IMR-90 (cell line): ENCODE results near the gene TREM1. TPM values are rescaled to one million over a fixed set of nuclear protein-coding genes. Genes with fewer than 3 reads are reported as not detected.

Experiments
- ATAC-seq: fragments of 200-7000 bp; cut with Tn5 transposase; 2 replicates; pipeline ENCODE4 v1.9.1; 2020; ENCODE audit warnings: low read depth, mild to moderate bottlenecking, moderate library complexity
- BruUV-seq: library from RNA; stranded (reverse); fragments of 400-500 nt; replicated peaks from 2 replicates; lab custom pipeline; 2021; lab: Mats Ljungman, UMichigan
- CTCF ChIA-PET: fragments of 300-600 bp; formaldehyde crosslinking; extraction: SDS; loops from one replicate; lab custom pipeline; 2021; ENCODE audit warnings: antibody characterized with exemption; lab: Yijun Ruan, JAX
- POLR2A ChIA-PET: fragments of 300-600 bp; sonication (Branson Sonifier 250); formaldehyde crosslinking; loops from one replicate; lab custom pipeline; 2022; ENCODE audit warnings: antibody characterized with exemption; ENCODE audit not compliant: unreplicated experiment; lab: Charles Lee
- DNase-seq: peaks from one replicate; pipeline ENCODE4 v3.0.0; 2013
- H2AFZ ChIP-seq: replicated peaks from 2 replicates; pipeline ENCODE3; 2013; ENCODE audit warnings: low read length, mild to moderate bottlenecking; ENCODE audit not compliant: poor library complexity
- H2AK5ac ChIP-seq: 2 replicates; pipeline ENCODE4 v1.6.1; 2013; ENCODE audit warnings: low read depth, low read length, inconsistent platforms
- H2AK9ac ChIP-seq: replicated peaks from 2 replicates; pipeline ENCODE3; 2013; ENCODE audit warnings: mild to moderate bottlenecking, low read depth, low read length, moderate library complexity; ENCODE audit not compliant: poor library complexity
- H2BK120ac ChIP-seq: 2 replicates; pipeline ENCODE4 v1.6.1; 2013; ENCODE audit warnings: low read depth, low read length, inconsistent platforms
- H2BK15ac ChIP-seq: 3 replicates; pipeline ENCODE4 v1.6.1; 2013; ENCODE audit warnings: low read depth, low read length, inconsistent platforms
- H2BK20ac ChIP-seq: 2 replicates; pipeline ENCODE4 v1.6.1; 2013; ENCODE audit warnings: low read depth, mild to moderate bottlenecking, inconsistent platforms, low read length, moderate library complexity
- H2BK5ac ChIP-seq: 2 replicates; pipeline ENCODE4 v1.6.1; 2013; ENCODE audit warnings: mild to moderate bottlenecking, low read depth, low read length, inconsistent platforms; ENCODE audit not compliant: poor library complexity, severe bottlenecking
- H3K14ac ChIP-seq: replicated peaks from 2 replicates; pipeline ENCODE4 v1.6.1; 2013; ENCODE audit warnings: low read depth, low read length, inconsistent platforms
- H3K18ac ChIP-seq: 2 replicates; pipeline ENCODE4 v1.6.1; 2013; ENCODE audit warnings: low read depth, low read length, control low read depth
- H3K23ac ChIP-seq: 2 replicates; pipeline ENCODE4 v1.6.1; 2013; ENCODE audit warnings: low read depth, low read length, inconsistent platforms
- H3K27ac ChIP-seq: 2 replicates; pipeline ENCODE4 v1.5.1; 2013; ENCODE audit warnings: mild to moderate bottlenecking, control low read depth, low read length; ENCODE audit not compliant: insufficient read depth
- H3K27me3 ChIP-seq: 2 replicates; pipeline ENCODE4 v1.6.1; 2013; ENCODE audit warnings: low read length; ENCODE audit not compliant: control insufficient read depth, insufficient read depth
- H3K36me3 ChIP-seq: 2 replicates; pipeline ENCODE4 v1.6.1; 2013; ENCODE audit warnings: low read length, mixed read lengths; ENCODE audit not compliant: control insufficient read depth, insufficient read depth
- H3K4ac ChIP-seq: 2 replicates; pipeline ENCODE4 v1.6.1; 2013; ENCODE audit warnings: low read depth, low read length, inconsistent platforms
- H3K4me1 ChIP-seq: 2 replicates; pipeline ENCODE4 v1.6.1; 2013; ENCODE audit warnings: low read length, mixed read lengths; ENCODE audit not compliant: control insufficient read depth, insufficient read depth
- H3K4me2 ChIP-seq: 2 replicates; pipeline ENCODE4 v1.6.1; 2013; ENCODE audit warnings: low read depth, mild to moderate bottlenecking, control low read depth, low read length, moderate library complexity
- H3K4me3 ChIP-seq: 2 replicates; pipeline ENCODE4 v1.5.1; 2013; ENCODE audit warnings: low read depth, mild to moderate bottlenecking, control low read depth, low read length, moderate library complexity; ENCODE audit not compliant: insufficient read depth
- H3K56ac ChIP-seq: 2 replicates; pipeline ENCODE4 v1.6.1; 2013; ENCODE audit warnings: low read length, inconsistent platforms; ENCODE audit not compliant: insufficient read depth; ENCODE audit errors: extremely low read depth
- H3K79me1 ChIP-seq, 2 experiments: 2 replicates each; pipeline ENCODE4 v1.6.1; 2013; ENCODE audit warnings: low read length in 2 of 2, inconsistent platforms in 1 of 2, low read depth in 1 of 2
- H3K9ac ChIP-seq: 2 replicates; pipeline ENCODE4 v1.6.1; 2013; ENCODE audit warnings: low read depth, low read length, control low read depth
- H3K9me1 ChIP-seq: 2 replicates; pipeline ENCODE4 v1.6.1; 2013; ENCODE audit warnings: low read length, inconsistent platforms; ENCODE audit not compliant: insufficient read depth
- H3K9me3 ChIP-seq: 2 replicates; pipeline ENCODE4 v1.6.1; 2013; ENCODE audit warnings: low read length; ENCODE audit not compliant: control insufficient read depth, insufficient read depth
- H4K20me1 ChIP-seq: 2 replicates; pipeline ENCODE4 v1.6.1; 2013; ENCODE audit warnings: low read length, inconsistent platforms; ENCODE audit not compliant: insufficient read depth
- H4K5ac ChIP-seq: 2 replicates; pipeline ENCODE4 v1.6.1; 2013; ENCODE audit warnings: mild to moderate bottlenecking, low read depth, low read length, control low read depth
- H4K8ac ChIP-seq, 2 experiments: 2 replicates each; pipeline ENCODE4 v1.6.1; 2013; ENCODE audit warnings: low read depth in 2 of 2, low read length in 2 of 2, control low read depth in 1 of 2, inconsistent platforms in 1 of 2
- H4K91ac ChIP-seq: 2 replicates; pipeline ENCODE4 v1.6.1; 2013; ENCODE audit warnings: low read depth, low read length, inconsistent platforms; ENCODE audit not compliant: insufficient read depth
- BHLHE40 ChIP-seq: fragments of 150-350 bp; IDR thresholded peaks from 2 replicates; pipeline ENCODE4 v1.6.1; 2016; ENCODE audit warnings: mild to moderate bottlenecking, low read depth, low read length
- CEBPB ChIP-seq: IDR thresholded peaks from 2 replicates; pipeline ENCODE4 v1.6.1; 2012; ENCODE audit warnings: low read depth, low read length, improper control_type of control experiment
- CHD1 ChIP-seq: IDR thresholded peaks from 2 replicates; pipeline ENCODE4 v1.6.1; 2012; ENCODE audit warnings: low read depth, low read length, improper control_type of control experiment
- CTCF ChIP-seq: conservative IDR thresholded peaks from 2 replicates; pipeline ENCODE4 v1.5.1; 2012; ENCODE audit warnings: mild to moderate bottlenecking, low read depth, low read length, improper control_type of control experiment
- ELK1 ChIP-seq: fragments of 150-350 bp; IDR thresholded peaks from 2 replicates; pipeline ENCODE4 v1.6.1; 2016; ENCODE audit warnings: low read depth, mild to moderate bottlenecking, low read length, moderate library complexity, borderline replicate concordance
- FOS ChIP-seq: fragments of 150-350 bp; IDR thresholded peaks from 2 replicates; pipeline ENCODE4 v1.6.1; 2016; ENCODE audit warnings: low read depth, low read length
- MAFK ChIP-seq: IDR thresholded peaks from 2 replicates; pipeline ENCODE4 v1.6.1; 2012; ENCODE audit warnings: low read depth, low read length, improper control_type of control experiment
- MAZ ChIP-seq: IDR thresholded peaks from 2 replicates; pipeline ENCODE4 v1.6.1; 2012; ENCODE audit warnings: low read depth, mild to moderate bottlenecking, low read length, improper control_type of control experiment, moderate library complexity, borderline replicate concordance
- MXI1 ChIP-seq: IDR thresholded peaks from 2 replicates; pipeline ENCODE4 v1.6.1; 2012; ENCODE audit warnings: low read depth, mild to moderate bottlenecking, low read length, moderate library complexity, borderline replicate concordance
- NFE2L2 ChIP-seq: fragments of 150-350 bp; IDR thresholded peaks from 2 replicates; pipeline ENCODE4 v1.6.1; 2016; ENCODE audit warnings: low read depth, mild to moderate bottlenecking, low read length
- POLR2A ChIP-seq: IDR thresholded peaks from 2 replicates; pipeline ENCODE4 v1.6.1; 2012; ENCODE audit warnings: mild to moderate bottlenecking, low read depth, low read length
- RAD21 ChIP-seq: IDR thresholded peaks from 2 replicates; pipeline ENCODE4 v1.6.1; 2012; ENCODE audit warnings: low read length, improper control_type of control experiment
- RCOR1 ChIP-seq: IDR thresholded peaks from 2 replicates; pipeline ENCODE4 v1.6.1; 2012; ENCODE audit warnings: mild to moderate bottlenecking, low read length, improper control_type of control experiment; ENCODE audit not compliant: insufficient replicate concordance
- RFX5 ChIP-seq: IDR thresholded peaks from 2 replicates; pipeline ENCODE4 v1.8.0; 2012; ENCODE audit warnings: low read depth, mild to moderate bottlenecking, low read length, moderate library complexity
- SMC3 ChIP-seq: fragments of 150-350 bp; IDR thresholded peaks from 2 replicates; pipeline ENCODE4 v1.6.1; 2016; ENCODE audit warnings: low read depth, mild to moderate bottlenecking, antibody characterized with exemption, low read length, moderate library complexity
- USF2 ChIP-seq: fragments of 150-350 bp; IDR thresholded peaks from 2 replicates; pipeline ENCODE4 v1.6.1; 2017; ENCODE audit warnings: mild to moderate bottlenecking, antibody characterized with exemption, low read length, low read depth
- dilution Hi-C: fragments of 300-500 bp; cut with HindIII; formaldehyde crosslinking; loops from one replicate; pipeline ENCODE4 v1.14.3; 2018; ENCODE audit warnings: low sequenced_read_pairs; ENCODE audit not compliant: unreplicated experiment
- in situ Hi-C: fragments of 300-500 bp; cut with MboI; formaldehyde crosslinking; loops from 3 replicates; pipeline ENCODE4 v1.14.3; 2019; ENCODE audit warnings: low sequenced_read_pairs, inconsistent platforms, mixed read lengths
- intact Hi-C: fragments of 100-400 bp; cut with micrococcal nuclease; formaldehyde crosslinking; loops from 2 replicates; pipeline ENCODE4 v1.10.0; 2022
- polyA plus RNA-seq, 3 experiments: library from polyadenylated mRNA; depleted of rRNA; stranded (reverse); fragments of >200 nt; gene quantifications; 2 replicates each; pipeline ENCODE4 v1.2.3, GENCODE V29; 2012; ENCODE audit warnings: low replicate concordance in 1 of 3
- total RNA-seq: library from RNA; depleted of rRNA; stranded (reverse); fragments of >200 nt; gene quantifications from 2 replicates; pipeline ENCODE4 v1.2.3, GENCODE V29; 2012

The TREM1 gene
- total and polyA plus RNA-seq, 2 of the 4 experiments (the other 2 are of a cell fraction) = not detected

- Histone ChIP-seq H3K36me3 (no peaks in the 10 kb centered on the region), H4K20me1 (no peaks in the 10 kb centered on the region), H2BK5ac (no peak overlapping the region), H3K56ac (no peak overlapping the region), H2BK20ac (no peak overlapping the region), H2AK5ac (no peak overlapping the region), H3K4me1 (no peaks in the 10 kb centered on the region), H3K9me3 (no peaks in the 10 kb centered on the region), H3K14ac (no peak overlapping the region), H3K27ac (no peak overlapping the region), H4K91ac (no peak overlapping the region), H3K18ac (no peak overlapping the region), H2BK120ac (no peak overlapping the region), H3K27me3 (no peaks in the 10 kb centered on the region), H2BK15ac (no peak overlapping the region), H3K4me3 (no peak overlapping the region), H2AFZ (no peak overlapping the region), H3K9me1 (no peaks in the 10 kb centered on the region), H4K5ac (no peak overlapping the region), H2AK9ac (no peak overlapping the region), H3K4ac (no peak overlapping the region), H3K9ac (no peak overlapping the region), H3K23ac (no peak overlapping the region), H3K4me2 (no peak overlapping the region), H4K8ac (no peak overlapping the region), H3K79me1 (no peaks in the 10 kb centered on the region)
- no peak for ATAC-seq
- in situ Hi-C loops (no loop called here), intact Hi-C loops (no loop called here), dilution Hi-C loops (no loop called here)
- no peak for TF ChIP-seq SMC3
- TF ChIP-seq USF2 = no peak
- no peak for TF ChIP-seq RFX5
- TF ChIP-seq MXI1 = no peak
- no peak for TF ChIP-seq BHLHE40
- TF ChIP-seq RAD21 = no peak
- TF ChIP-seq CHD1 = no peak
- no peak for TF ChIP-seq CEBPB
- TF ChIP-seq NFE2L2 = no peak
- no peak for TF ChIP-seq MAZ
- TF ChIP-seq POLR2A = no peak
- no peak for TF ChIP-seq FOS
- TF ChIP-seq ELK1 = no peak
- TF ChIP-seq CTCF = no peak
- no peak for TF ChIP-seq MAFK
- TF ChIP-seq RCOR1 = no peak
- CTCF ChIA-PET = no interaction called here
- DNase-seq = no peak
- BruUV-seq = no TSS peak
- POLR2A ChIA-PET = no interaction called here
Observed at GRCh38 chr6:41255110-41255509, 31.4 kb downstream of the TREM1 start.
